NCI-H748 (cell line): ENCODE measurements around the gene RFC3.
"Not testable (repeated sequence)": the region's sequence is repeated elsewhere in the genome, so short reads cannot be mapped to it uniquely, and the experiment has no call there.

Source experiments
- DNase-seq: peaks from one replicate; lab custom pipeline; 2025; ENCODE audit not compliant: unreplicated experiment; lab: John Stamatoyannopoulos, UW

The RFC3 gene

GRCh38 chr13:33817901-33818706, at the start of gene RFC3:
TSS of gene RFC3 (plus strand) at chr13:33818149. CDS start at chr13:33818179, 30 bp downstream.
- peak; percentile 98 for DNase-seq

- no peak for DNase-seq
These were observed 46.7 kb upstream of the RFC3 start for GRCh38 chr13:33771296-33771695.

- DNase-seq = no peak
These were observed 44.0 kb upstream of the RFC3 start for GRCh38 chr13:33773790-33774462.

GRCh38 chr13:33775339-33776108, 42.4 kb upstream of the RFC3 start:
- DNase-seq = no peak

GRCh38 chr13:33776239-33776881, 41.6 kb upstream of the RFC3 start:
- DNase-seq = peak; percentile 6

- no peak for DNase-seq
These were observed 35.3 kb upstream of the RFC3 start for GRCh38 chr13:33782631-33783030.

GRCh38 chr13:33783212-33783611, 34.7 kb upstream of the RFC3 start:
- DNase-seq = not testable (repeated sequence)

- DNase-seq = no peak
These were observed 33.2 kb upstream of the RFC3 start for GRCh38 chr13:33784738-33785137.

- DNase-seq = peak; percentile 17
These were observed 32.6 kb upstream of the RFC3 start for GRCh38 chr13:33785384-33785783.

- peak; percentile 15 for DNase-seq
These were observed 30.8 kb upstream of the RFC3 start for GRCh38 chr13:33787051-33787591.

- DNase-seq = no peak
These were observed 28.8 kb upstream of the RFC3 start for GRCh38 chr13:33789066-33789606.

GRCh38 chr13:33789739-33790138, 28.2 kb upstream of the RFC3 start:
- DNase-seq = no peak

- DNase-seq = no peak
These were observed 24.2 kb upstream of the RFC3 start for GRCh38 chr13:33793726-33794125.

GRCh38 chr13:33794576-33794975, 23.4 kb upstream of the RFC3 start:
- no peak for DNase-seq

- DNase-seq = no peak
These were observed 21.9 kb upstream of the RFC3 start for GRCh38 chr13:33796095-33796494.

GRCh38 chr13:33797622-33798021, 20.3 kb upstream of the RFC3 start:
- DNase-seq = no peak

GRCh38 chr13:33798023-33798422, 19.9 kb upstream of the RFC3 start:
- DNase-seq = no peak

- DNase-seq = peak; percentile 22
These were observed 17.9 kb upstream of the RFC3 start for GRCh38 chr13:33799950-33800592.

- no peak for DNase-seq
These were observed 17.2 kb upstream of the RFC3 start for GRCh38 chr13:33800646-33801186.
